T-cell (primary cell): ENCODE results near the gene ISM1. TPM values are rescaled to one million over a fixed set of nuclear protein-coding genes. Genes with fewer than 3 reads are reported as not detected.
A peak's percentile ranks its signal among the peaks of the same experiment; 100 is the strongest.

Experiments
- ATAC-seq, 4 experiments: fragments of 200-7000 bp in 3 of 4; fragments of 150-1000 bp in 1 of 4; cut with Tn5 transposase; replicated peaks in 1 of 4; 1 replicate in 3 of 4; 2 replicates in 1 of 4; pipeline ENCODE4 v1.10.0; 2021; ENCODE audit warnings: moderate library complexity in 3 of 4, mild to moderate bottlenecking in 2 of 4, moderate number of reproducible peaks in 1 of 4
- CTCF ChIA-PET, 2 donors: fragments of 300-600 bp; sonication (Branson Sonifier 250); formaldehyde crosslinking; loops; one replicate each; lab custom pipeline; 2022; ENCODE audit warnings: antibody characterized with exemption in 2 of 2; lab: Charles Lee
- POLR2A ChIA-PET, 2 donors: fragments of 300-600 bp; sonication (Branson Sonifier 250); formaldehyde crosslinking; loops; one replicate each; lab custom pipeline; 2022; ENCODE audit warnings: antibody characterized with exemption in 2 of 2; lab: Charles Lee
- DNase-seq, 35 experiments: peaks; one replicate each; pipeline versions ENCODE4 v3.0.0 to v3.0.0-alpha.2; 2013 to 2023
- H3K27ac ChIP-seq: one replicate; pipeline ENCODE4 v1.5.1; 2013; ENCODE audit warnings: low read length
- H3K27me3 ChIP-seq, 2 experiments: replicated peaks in 1 of 2; 1 replicate in 1 of 2; 2 replicates in 1 of 2; pipeline versions ENCODE4 v1.6.1 to v1.7.0; 2013; ENCODE audit warnings: low read length in 1 of 2, mixed read lengths in 1 of 2; ENCODE audit not compliant: control insufficient read depth in 2 of 2, insufficient read depth in 2 of 2; ENCODE audit errors: extremely low read depth in 1 of 2
- H3K36me3 ChIP-seq, 2 donors: 1 replicate in 1 of 2; 2 replicates in 1 of 2; pipeline versions ENCODE4 v1.6.1 to v1.7.0; 2013; ENCODE audit warnings: low read length in 1 of 2; ENCODE audit not compliant: control insufficient read depth in 2 of 2, insufficient read depth in 1 of 2; ENCODE audit errors: extremely low read depth in 1 of 2
- H3K4me1 ChIP-seq, 2 experiments: 1 replicate in 1 of 2; 2 replicates in 1 of 2; pipeline versions ENCODE4 v1.6.1 to v1.7.0; 2013; ENCODE audit warnings: low read length in 2 of 2, mixed read lengths in 1 of 2; ENCODE audit not compliant: insufficient read depth in 2 of 2, control insufficient read depth in 1 of 2; ENCODE audit errors: extremely low read depth in 1 of 2
- H3K4me3 ChIP-seq, 2 donors: 1 replicate in 1 of 2; 2 replicates in 1 of 2; pipeline versions ENCODE4 v1.5.1 to v1.7.0; 2013; ENCODE audit warnings: mild to moderate bottlenecking in 2 of 2, low read length in 1 of 2, moderate library complexity in 1 of 2; ENCODE audit not compliant: control insufficient read depth in 1 of 2; ENCODE audit errors: extremely low read depth in 1 of 2
- H3K9me3 ChIP-seq: 2 replicates; pipeline ENCODE4 v1.7.0; 2013
- H3K27ac Mint-ChIP-seq, 2 donors: one replicate each; pipeline ENCODE4 v1.8.0; 2020 to 2021; ENCODE audit warnings: mild to moderate bottlenecking in 2 of 2, mixed read lengths in 2 of 2
- H3K27me3 Mint-ChIP-seq, 2 donors: one replicate each; pipeline ENCODE4 v1.8.0; 2021 to 2022; ENCODE audit warnings: mixed read lengths in 2 of 2
- H3K36me3 Mint-ChIP-seq: one replicate; pipeline ENCODE4 v1.8.0; 2021; ENCODE audit warnings: mixed read lengths
- H3K4me1 Mint-ChIP-seq, 3 donors: one replicate each; pipeline ENCODE4 v1.8.0; 2020 to 2022; ENCODE audit warnings: mixed read lengths in 3 of 3, mild to moderate bottlenecking in 1 of 3
- H3K4me3 Mint-ChIP-seq, 3 donors: one replicate each; pipeline ENCODE4 v1.8.0; 2020 to 2022; ENCODE audit warnings: mild to moderate bottlenecking in 3 of 3, mixed read lengths in 3 of 3, moderate library complexity in 3 of 3
- H3K9me3 Mint-ChIP-seq, 3 donors: one replicate each; pipeline ENCODE4 v1.8.0; 2020 to 2022; ENCODE audit warnings: mixed read lengths in 3 of 3
- WGBS: methylation state at CpG from one replicate; pipeline ENCODE4 v1.1.5; 2013; ENCODE audit warnings: missing lambda C conversion rate; ENCODE audit not compliant: insufficient coverage; 5-methylcytosine and 5-hydroxymethylcytosine counted together
- total RNA-seq, 35 experiments: library from RNA in 6 of 35; stranded (reverse) in 6 of 35; fragments of 120-200 nt in 1 of 35; gene quantifications; one replicate each; pipeline versions ENCODE4 v1.2.1 to v1.2.4 and lab custom pipeline; 2013 to 2026

ISM1 gene
- total RNA-seq, 5 donors from 2014 or later (not counting 1 experiment from before 2014, with no cell fraction given), result 2.9 to 6.2 (median 4.5) TPM

DNA sequence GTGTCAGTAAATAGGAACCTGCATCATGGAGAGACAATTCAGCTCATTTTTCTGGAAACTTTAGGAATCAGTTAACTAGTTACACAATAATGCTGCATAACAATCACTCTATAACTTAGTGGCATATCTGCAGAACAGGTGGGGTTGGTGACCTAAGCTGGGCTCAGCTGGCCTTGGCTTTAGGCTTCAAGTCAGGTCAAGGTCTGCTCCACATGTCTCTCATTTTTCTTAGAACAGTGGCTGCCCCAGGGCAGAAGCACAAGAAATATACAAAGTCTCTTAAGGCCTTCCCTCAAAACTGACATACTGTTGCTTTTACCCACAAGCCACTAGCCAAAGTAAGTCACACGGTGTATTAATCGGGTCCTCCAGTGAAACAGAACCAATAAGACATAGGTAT lies 14.1 kb upstream of the ISM1 start:
- WGBS, result no CpG with 5 or more reads among the region's 2 CpGs
- POLR2A ChIA-PET, result no interaction called here

GRCh38 chr20:13211956-13212618 lies 9.0 kb upstream of the ISM1 start:
- no peak for DNase-seq
- no peak overlapping the region for H3K4me3 Mint-ChIP-seq
- no CpG with 5 or more reads among the region's 4 CpGs for WGBS
- no peak overlapping the region for H3K27ac Mint-ChIP-seq
- ChIA-PET CTCF (no interaction called here), POLR2A (no interaction called here)
- Histone ChIP-seq H3K27ac (no peak overlapping the region), H3K36me3 (no peaks in the 10 kb centered on the region), H3K4me1 (no peaks in the 10 kb centered on the region), H3K4me3 (no peak overlapping the region), H3K27me3 (peaks cover 0 to 4% of the 10 kb centered on the region in 2 experiments), H3K9me3 (no peaks in the 10 kb centered on the region)
- H3K9me3 Mint-ChIP-seq, result no peaks in the 10 kb centered on the region
- H3K27me3 Mint-ChIP-seq, result peaks cover 26 to 27% of the 10 kb centered on the region in 2 donors
- ATAC-seq, result no peak
- H3K36me3 Mint-ChIP-seq, result no peaks in the 10 kb centered on the region
- peaks cover 0 to 7% (median 2%) of the 10 kb centered on the region in 3 donors for H3K4me1 Mint-ChIP-seq

More for the DNA sequence above, 14.1 kb upstream of the ISM1 start:
- Histone ChIP-seq H3K36me3 (no peaks in the 10 kb centered on the region), H3K9me3 (no peaks in the 10 kb centered on the region), H3K4me1 (no peaks in the 10 kb centered on the region), H3K4me3 (no peak overlapping the region), H3K27ac (no peak overlapping the region), H3K27me3 (no peaks in the 10 kb centered on the region)
- Mint-ChIP-seq H3K27me3 (peaks cover 14 to 16% of the 10 kb centered on the region in 2 donors), H3K36me3 (no peaks in the 10 kb centered on the region), H3K4me1 (peaks cover 0 to 3% (median 0%) of the 10 kb centered on the region in 3 donors), H3K27ac (no peak overlapping the region), H3K4me3 (no peak overlapping the region), H3K9me3 (no peaks in the 10 kb centered on the region)
- DNase-seq (no peak), ATAC-seq (no peak)
- CTCF ChIA-PET, result no interaction called here

DNA sequence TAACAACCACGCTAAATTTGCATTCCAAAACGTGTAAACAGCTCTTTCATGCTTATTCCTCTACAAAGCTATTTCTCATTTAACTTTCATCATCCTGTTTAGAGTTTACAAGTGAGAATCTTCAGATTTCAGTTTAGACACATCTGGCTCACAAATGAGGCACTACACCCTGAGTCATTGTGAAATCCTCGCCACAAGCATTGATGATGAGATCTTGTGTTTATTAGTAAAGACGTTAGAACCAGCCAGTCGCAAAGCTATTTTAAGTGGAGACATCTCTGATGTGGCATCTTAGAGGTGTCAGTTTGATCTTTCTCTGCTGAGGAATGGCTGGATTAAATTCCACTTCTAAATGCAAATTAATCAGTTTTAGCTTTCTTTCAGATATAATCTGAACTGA lies 8.3 kb upstream of the ISM1 start:
- ChIA-PET CTCF (interaction anchor here in 1 of 2 donors (0.6 kb wide), 1 partner anchor 50 kb away, joined by 3 read pairs; no protein-coding TSS in a partner anchor), POLR2A (no interaction called here)
- Histone ChIP-seq H3K9me3 (no peaks in the 10 kb centered on the region), H3K27me3 (peaks cover 0 to 5% of the 10 kb centered on the region in 2 experiments), H3K36me3 (no peaks in the 10 kb centered on the region), H3K4me1 (no peaks in the 10 kb centered on the region), H3K27ac (no peak overlapping the region), H3K4me3 (no peak overlapping the region)
- ATAC-seq (no peak), DNase-seq (no peak)
- H3K27ac Mint-ChIP-seq, result no peak overlapping the region
- H3K4me1 Mint-ChIP-seq, result peaks cover 0 to 7% (median 2%) of the 10 kb centered on the region in 3 donors
- no peaks in the 10 kb centered on the region for H3K9me3 Mint-ChIP-seq
- H3K27me3 Mint-ChIP-seq, result peaks cover 28 to 29% of the 10 kb centered on the region in 2 donors
- H3K36me3 Mint-ChIP-seq, result no peaks in the 10 kb centered on the region
- H3K4me3 Mint-ChIP-seq, result no peak overlapping the region
- WGBS, result 8% methylated on average over 2 of the region's 5 CpGs

DNA sequence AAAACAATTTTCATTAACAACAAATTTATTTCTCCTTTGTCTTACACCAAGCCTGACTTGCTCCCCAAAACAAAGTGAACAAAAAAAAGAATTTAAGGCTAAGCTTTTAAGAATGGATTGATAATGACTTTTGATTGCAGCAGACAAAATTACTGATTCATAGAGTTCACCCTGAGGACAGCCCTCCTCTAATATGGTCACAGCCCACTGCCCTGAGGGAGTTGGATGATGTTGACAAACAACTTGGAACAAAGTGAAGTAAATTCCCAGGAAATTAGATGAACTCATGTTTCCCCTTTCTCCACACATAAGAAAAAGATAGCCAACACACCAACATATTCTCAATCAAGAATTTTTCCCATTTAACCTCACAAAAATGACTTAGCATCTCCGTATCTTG lies 7.7 kb upstream of the ISM1 start:
- Histone ChIP-seq H3K4me1 (no peaks in the 10 kb centered on the region), H3K36me3 (no peaks in the 10 kb centered on the region), H3K27ac (no peak overlapping the region), H3K4me3 (no peak overlapping the region), H3K27me3 (peaks cover 2 to 8% of the 10 kb centered on the region in 2 experiments), H3K9me3 (no peaks in the 10 kb centered on the region)
- no peaks in the 10 kb centered on the region for H3K36me3 Mint-ChIP-seq
- ATAC-seq, result no peak
- H3K27ac Mint-ChIP-seq, result no peak overlapping the region
- no peak overlapping the region for H3K4me3 Mint-ChIP-seq
- no peak for DNase-seq
- H3K27me3 Mint-ChIP-seq, result peaks cover 32 to 34% of the 10 kb centered on the region in 2 donors
- no peaks in the 10 kb centered on the region for H3K9me3 Mint-ChIP-seq
- WGBS, result 100% methylated on average over 1 of the region's 1 CpG
- H3K4me1 Mint-ChIP-seq, result peaks cover 0 to 7% (median 2%) of the 10 kb centered on the region in 3 donors
- CTCF ChIA-PET, result interaction anchor here in 1 of 2 donors (0.6 kb wide), 1 partner anchor 49 kb away, joined by 3 read pairs; no protein-coding TSS in a partner anchor
- POLR2A ChIA-PET, result no interaction called here

- WGBS, result 0% methylated on average over 1 of the region's 1 CpG
- Mint-ChIP-seq H3K4me1 (peaks cover 13 to 20% (median 14%) of the 10 kb centered on the region in 3 donors), H3K27ac (no peak overlapping the region), H3K36me3 (no peaks in the 10 kb centered on the region), H3K4me3 (no peak overlapping the region), H3K27me3 (peaks cover 45 to 50% of the 10 kb centered on the region in 2 donors), H3K9me3 (no peaks in the 10 kb centered on the region)
- peaks cover 6 to 15% of the 10 kb centered on the region in 2 experiments for H3K4me1 ChIP-seq
- no peaks in the 10 kb centered on the region for H3K9me3 ChIP-seq
- no peak overlapping the region for H3K27ac ChIP-seq
- DNase-seq (no peak), ATAC-seq (no peak)
- no peak overlapping the region for H3K4me3 ChIP-seq
- ChIA-PET POLR2A (no interaction called here), CTCF (no interaction called here)
- no peaks in the 10 kb centered on the region for H3K36me3 ChIP-seq
- peaks cover 3 to 27% of the 10 kb centered on the region in 2 experiments for H3K27me3 ChIP-seq
Observed at GRCh38 chr20:13216533-13216932, 4.5 kb upstream of the ISM1 start.

- POLR2A ChIA-PET, result no interaction called here
- H3K4me1 ChIP-seq, result peaks cover 11 to 24% of the 10 kb centered on the region in 2 experiments
Observed at GRCh38 chr20:13219327-13220193, 1.5 kb upstream of the ISM1 start.

More at GRCh38 chr20:13219327-13220193, 1.5 kb upstream of the ISM1 start:
- Mint-ChIP-seq H3K9me3 (no peaks in the 10 kb centered on the region), H3K36me3 (no peaks in the 10 kb centered on the region), H3K4me3 (peak overlapping the region; percentile 84 to 87 (median 86)), H3K4me1 (peaks cover 19 to 29% (median 20%) of the 10 kb centered on the region in 3 donors), H3K27me3 (peaks cover 22 to 38% of the 10 kb centered on the region in 2 donors), H3K27ac (peak overlapping the region in 1 of 2 donors; percentile 57)
- WGBS, result 3% methylated on average over 20 of the region's 38 CpGs
- no peak for ATAC-seq
- H3K4me3 ChIP-seq, result peak overlapping the region; percentile 57 to 70
- CTCF ChIA-PET, result interaction anchor here in 1 of 2 donors (0.6 kb wide), 1 partner anchor 59 kb away, joined by 3 read pairs; no protein-coding TSS in a partner anchor
- H3K27ac ChIP-seq, result no peak overlapping the region
- peaks cover 7 to 37% of the 10 kb centered on the region in 2 experiments for H3K27me3 ChIP-seq
- no peaks in the 10 kb centered on the region for H3K36me3 ChIP-seq
- no peak for DNase-seq
- H3K9me3 ChIP-seq, result no peaks in the 10 kb centered on the region
